Measurements from ENCODE around the gene ITGB1BP1.

- TF ChIP-seq POLR2A (IDR thresholded peaks at IDR 0.05; ENCODE audit: extremely low read depth, insufficient read length), result no peak
- no peak for TF ChIP-seq CTCF (IDR thresholded peaks at IDR 0.05; ENCODE audit: low read depth, low read length)
- TF ChIP-seq MYC (IDR thresholded peaks at IDR 0.05; ENCODE audit: low read depth, low read length), result no peak
Observed at GRCh38 chr2:9377461-9378097, 45.7 kb downstream of the ITGB1BP1 start.
